IMR-90 (cell line): ENCODE results near the gene YPEL2. TPM values are rescaled to one million over a fixed set of nuclear protein-coding genes. Genes with fewer than 3 reads are reported as not detected.
A peak's percentile ranks its signal among the peaks of the same experiment; 100 is the strongest.

Experiments
- ATAC-seq: fragments of 200-7000 bp; cut with Tn5 transposase; 2 replicates; pipeline ENCODE4 v1.9.1; 2020; ENCODE audit warnings: low read depth, mild to moderate bottlenecking, moderate library complexity
- BruUV-seq: library from RNA; stranded (reverse); fragments of 400-500 nt; replicated peaks from 2 replicates; lab custom pipeline; 2021; lab: Mats Ljungman, UMichigan
- CTCF ChIA-PET: fragments of 300-600 bp; formaldehyde crosslinking; extraction: SDS; loops from one replicate; lab custom pipeline; 2021; ENCODE audit warnings: antibody characterized with exemption; lab: Yijun Ruan, JAX
- POLR2A ChIA-PET: fragments of 300-600 bp; sonication (Branson Sonifier 250); formaldehyde crosslinking; loops from one replicate; lab custom pipeline; 2022; ENCODE audit warnings: antibody characterized with exemption; ENCODE audit not compliant: unreplicated experiment; lab: Charles Lee
- DNase-seq: peaks from one replicate; pipeline ENCODE4 v3.0.0; 2013
- H2AFZ ChIP-seq: replicated peaks from 2 replicates; pipeline ENCODE3; 2013; ENCODE audit warnings: low read length, mild to moderate bottlenecking; ENCODE audit not compliant: poor library complexity
- H2AK5ac ChIP-seq: 2 replicates; pipeline ENCODE4 v1.6.1; 2013; ENCODE audit warnings: low read depth, low read length, inconsistent platforms
- H2AK9ac ChIP-seq: replicated peaks from 2 replicates; pipeline ENCODE3; 2013; ENCODE audit warnings: mild to moderate bottlenecking, low read depth, low read length, moderate library complexity; ENCODE audit not compliant: poor library complexity
- H2BK120ac ChIP-seq: 2 replicates; pipeline ENCODE4 v1.6.1; 2013; ENCODE audit warnings: low read depth, low read length, inconsistent platforms
- H2BK15ac ChIP-seq: 3 replicates; pipeline ENCODE4 v1.6.1; 2013; ENCODE audit warnings: low read depth, low read length, inconsistent platforms
- H2BK20ac ChIP-seq: 2 replicates; pipeline ENCODE4 v1.6.1; 2013; ENCODE audit warnings: low read depth, mild to moderate bottlenecking, inconsistent platforms, low read length, moderate library complexity
- H2BK5ac ChIP-seq: 2 replicates; pipeline ENCODE4 v1.6.1; 2013; ENCODE audit warnings: mild to moderate bottlenecking, low read depth, low read length, inconsistent platforms; ENCODE audit not compliant: poor library complexity, severe bottlenecking
- H3K14ac ChIP-seq: replicated peaks from 2 replicates; pipeline ENCODE4 v1.6.1; 2013; ENCODE audit warnings: low read depth, low read length, inconsistent platforms
- H3K18ac ChIP-seq: 2 replicates; pipeline ENCODE4 v1.6.1; 2013; ENCODE audit warnings: low read depth, low read length, control low read depth
- H3K23ac ChIP-seq: 2 replicates; pipeline ENCODE4 v1.6.1; 2013; ENCODE audit warnings: low read depth, low read length, inconsistent platforms
- H3K27ac ChIP-seq: 2 replicates; pipeline ENCODE4 v1.5.1; 2013; ENCODE audit warnings: mild to moderate bottlenecking, control low read depth, low read length; ENCODE audit not compliant: insufficient read depth
- H3K27me3 ChIP-seq: 2 replicates; pipeline ENCODE4 v1.6.1; 2013; ENCODE audit warnings: low read length; ENCODE audit not compliant: control insufficient read depth, insufficient read depth
- H3K36me3 ChIP-seq: 2 replicates; pipeline ENCODE4 v1.6.1; 2013; ENCODE audit warnings: low read length, mixed read lengths; ENCODE audit not compliant: control insufficient read depth, insufficient read depth
- H3K4ac ChIP-seq: 2 replicates; pipeline ENCODE4 v1.6.1; 2013; ENCODE audit warnings: low read depth, low read length, inconsistent platforms
- H3K4me1 ChIP-seq: 2 replicates; pipeline ENCODE4 v1.6.1; 2013; ENCODE audit warnings: low read length, mixed read lengths; ENCODE audit not compliant: control insufficient read depth, insufficient read depth
- H3K4me2 ChIP-seq: 2 replicates; pipeline ENCODE4 v1.6.1; 2013; ENCODE audit warnings: low read depth, mild to moderate bottlenecking, control low read depth, low read length, moderate library complexity
- H3K4me3 ChIP-seq: 2 replicates; pipeline ENCODE4 v1.5.1; 2013; ENCODE audit warnings: low read depth, mild to moderate bottlenecking, control low read depth, low read length, moderate library complexity; ENCODE audit not compliant: insufficient read depth
- H3K56ac ChIP-seq: 2 replicates; pipeline ENCODE4 v1.6.1; 2013; ENCODE audit warnings: low read length, inconsistent platforms; ENCODE audit not compliant: insufficient read depth; ENCODE audit errors: extremely low read depth
- H3K79me1 ChIP-seq, 2 experiments: 2 replicates each; pipeline ENCODE4 v1.6.1; 2013; ENCODE audit warnings: low read length in 2 of 2, inconsistent platforms in 1 of 2, low read depth in 1 of 2
- H3K9ac ChIP-seq: 2 replicates; pipeline ENCODE4 v1.6.1; 2013; ENCODE audit warnings: low read depth, low read length, control low read depth
- H3K9me1 ChIP-seq: 2 replicates; pipeline ENCODE4 v1.6.1; 2013; ENCODE audit warnings: low read length, inconsistent platforms; ENCODE audit not compliant: insufficient read depth
- H3K9me3 ChIP-seq: 2 replicates; pipeline ENCODE4 v1.6.1; 2013; ENCODE audit warnings: low read length; ENCODE audit not compliant: control insufficient read depth, insufficient read depth
- H4K20me1 ChIP-seq: 2 replicates; pipeline ENCODE4 v1.6.1; 2013; ENCODE audit warnings: low read length, inconsistent platforms; ENCODE audit not compliant: insufficient read depth
- H4K5ac ChIP-seq: 2 replicates; pipeline ENCODE4 v1.6.1; 2013; ENCODE audit warnings: mild to moderate bottlenecking, low read depth, low read length, control low read depth
- H4K8ac ChIP-seq, 2 experiments: 2 replicates each; pipeline ENCODE4 v1.6.1; 2013; ENCODE audit warnings: low read depth in 2 of 2, low read length in 2 of 2, control low read depth in 1 of 2, inconsistent platforms in 1 of 2
- H4K91ac ChIP-seq: 2 replicates; pipeline ENCODE4 v1.6.1; 2013; ENCODE audit warnings: low read depth, low read length, inconsistent platforms; ENCODE audit not compliant: insufficient read depth
- CHD1 ChIP-seq: IDR thresholded peaks from 2 replicates; pipeline ENCODE4 v1.6.1; 2012; ENCODE audit warnings: low read depth, low read length, improper control_type of control experiment
- CTCF ChIP-seq: conservative IDR thresholded peaks from 2 replicates; pipeline ENCODE4 v1.5.1; 2012; ENCODE audit warnings: mild to moderate bottlenecking, low read depth, low read length, improper control_type of control experiment
- ELK1 ChIP-seq: fragments of 150-350 bp; IDR thresholded peaks from 2 replicates; pipeline ENCODE4 v1.6.1; 2016; ENCODE audit warnings: low read depth, mild to moderate bottlenecking, low read length, moderate library complexity, borderline replicate concordance
- MAFK ChIP-seq: IDR thresholded peaks from 2 replicates; pipeline ENCODE4 v1.6.1; 2012; ENCODE audit warnings: low read depth, low read length, improper control_type of control experiment
- MAZ ChIP-seq: IDR thresholded peaks from 2 replicates; pipeline ENCODE4 v1.6.1; 2012; ENCODE audit warnings: low read depth, mild to moderate bottlenecking, low read length, improper control_type of control experiment, moderate library complexity, borderline replicate concordance
- POLR2A ChIP-seq: IDR thresholded peaks from 2 replicates; pipeline ENCODE4 v1.6.1; 2012; ENCODE audit warnings: mild to moderate bottlenecking, low read depth, low read length
- RFX5 ChIP-seq: IDR thresholded peaks from 2 replicates; pipeline ENCODE4 v1.8.0; 2012; ENCODE audit warnings: low read depth, mild to moderate bottlenecking, low read length, moderate library complexity
- WGBS, 2 experiments: methylation state at CpG; one replicate each; pipeline versions ENCODE4 v1.1.5 to v1.1.7; 2013; ENCODE audit warnings: missing lambda C conversion rate in 2 of 2; ENCODE audit not compliant: insufficient read length in 1 of 2; ENCODE audit errors: extremely low coverage in 2 of 2; 5-methylcytosine and 5-hydroxymethylcytosine counted together
- dilution Hi-C: fragments of 300-500 bp; cut with HindIII; formaldehyde crosslinking; loops from one replicate; pipeline ENCODE4 v1.14.3; 2018; ENCODE audit warnings: low sequenced_read_pairs; ENCODE audit not compliant: unreplicated experiment
- in situ Hi-C: fragments of 300-500 bp; cut with MboI; formaldehyde crosslinking; loops from 3 replicates; pipeline ENCODE4 v1.14.3; 2019; ENCODE audit warnings: low sequenced_read_pairs, inconsistent platforms, mixed read lengths
- intact Hi-C: fragments of 100-400 bp; cut with micrococcal nuclease; formaldehyde crosslinking; loops from 2 replicates; pipeline ENCODE4 v1.10.0; 2022
- polyA plus RNA-seq, 3 experiments: library from polyadenylated mRNA; depleted of rRNA; stranded (reverse); fragments of >200 nt; gene quantifications; 2 replicates each; pipeline ENCODE4 v1.2.3, GENCODE V29; 2012; ENCODE audit warnings: low replicate concordance in 1 of 3
- total RNA-seq: library from RNA; depleted of rRNA; stranded (reverse); fragments of >200 nt; gene quantifications from 2 replicates; pipeline ENCODE4 v1.2.3, GENCODE V29; 2012

YPEL2 gene
- total and polyA plus RNA-seq, 2 of the 4 experiments (the other 2 are of a cell fraction): 2.3 to 3.4 TPM

GRCh38 chr17:59370593-59371299 lies 39.3 kb downstream of the YPEL2 start (continued):
- no peak for TF ChIP-seq MAZ

- H4K8ac ChIP-seq: peak overlapping the region; percentile 3 to 70; a peak in 2 of 4 replicates
- no peak overlapping the region for H2AK9ac ChIP-seq
- peaks cover 0 to 5% of the 10 kb centered on the region in 2 experiments; a peak in 1 of 4 replicates for H3K79me1 ChIP-seq
- peak overlapping the region; percentile 49; the same call in 1 of the 2 replicates for H2BK20ac ChIP-seq
- H3K14ac ChIP-seq: peak overlapping the region; percentile 64
- peaks cover 25% of the 10 kb centered on the region for H3K4me1 ChIP-seq
- intact Hi-C loops (loop anchor here (5.0 kb wide), 1 partner anchor 51 kb away; no protein-coding TSS in a partner anchor), in situ Hi-C loops (no loop called here), dilution Hi-C loops (no loop called here)
- H2BK120ac ChIP-seq: peak overlapping the region; percentile 40; the same call in 1 of the 2 replicates
- H3K9me3 ChIP-seq: no peaks in the 10 kb centered on the region
- H3K27ac ChIP-seq: no peak overlapping the region
- H3K9me1 ChIP-seq: peaks cover 3% of the 10 kb centered on the region
- H4K5ac ChIP-seq: no peak overlapping the region
- ATAC-seq (no peak), DNase-seq (no peak)
- ChIA-PET CTCF (no interaction called here), POLR2A (no interaction called here)
- H3K4ac ChIP-seq: peak overlapping the region; percentile 37
- BruUV-seq: no TSS peak
- H3K36me3 ChIP-seq: no peaks in the 10 kb centered on the region
- H3K18ac ChIP-seq: peak overlapping the region; percentile 24; the same call in 1 of the 2 replicates
- no peak overlapping the region for H3K4me3 ChIP-seq
- no peak overlapping the region for H4K91ac ChIP-seq
- H2BK5ac ChIP-seq: peak overlapping the region; percentile 45
- peak overlapping the region; percentile 6; the same call in 1 of the 2 replicates for H3K23ac ChIP-seq
- H4K20me1 ChIP-seq: no peaks in the 10 kb centered on the region
- H2AK5ac ChIP-seq: peak overlapping the region; percentile 48; the same call in 1 of the 2 replicates
- H2BK15ac ChIP-seq: 0 out of 3 replicates have a peak overlapping the region, but pooled peaks have one; percentile 17
- H3K56ac ChIP-seq: no peak overlapping the region
- H3K4me2 ChIP-seq: peak overlapping the region; percentile 5; the same call in 1 of the 2 replicates
- no CpG with 5 or more reads among the region's 5 CpGs for WGBS, 2 experiments
- no peak overlapping the region for H3K9ac ChIP-seq
- TF ChIP-seq MAZ (no peak), CHD1 (no peak), POLR2A (no peak), RFX5 (no peak), CTCF (no peak), ELK1 (no peak), MAFK (no peak)
- no peak overlapping the region for H2AFZ ChIP-seq
- H3K27me3 ChIP-seq: no peaks in the 10 kb centered on the region
Measured at GRCh38 chr17:59371416-59372100, 40.1 kb downstream of the YPEL2 start.
